Upper lobe of right lung (tissue), 1 donor: ENCODE measurements around the gene FGA. TPM values are rescaled to one million over a fixed set of nuclear protein-coding genes. Genes with fewer than 3 reads are reported as not detected.

Experiments
- ATAC-seq: fragments of 200-7000 bp; cut with Tn5 transposase; one replicate; pipeline ENCODE4 v1.9.1; 2020; ENCODE audit warnings: mild to moderate bottlenecking, moderate library complexity
- DNase-seq: peaks from one replicate; pipeline ENCODE4 v3.0.0-alpha.2; 2020
- H3K27ac ChIP-seq: fragments of 200-600 bp; one replicate; pipeline ENCODE4 v1.8.0; 2022
- H3K27me3 ChIP-seq: fragments of 200-600 bp; one replicate; pipeline ENCODE4 v1.8.0; 2022; ENCODE audit warnings: mild to moderate bottlenecking
- H3K36me3 ChIP-seq: fragments of 200-600 bp; one replicate; pipeline ENCODE4 v1.8.0; 2022
- H3K4me1 ChIP-seq: fragments of 200-600 bp; one replicate; pipeline ENCODE4 v1.8.0; 2022
- H3K4me3 ChIP-seq: fragments of 200-600 bp; one replicate; pipeline ENCODE4 v1.8.0; 2022; ENCODE audit warnings: mild to moderate bottlenecking
- H3K9me3 ChIP-seq: fragments of 200-600 bp; one replicate; pipeline ENCODE4 v1.8.0; 2022
- CTCF ChIP-seq: fragments of 200-600 bp; IDR thresholded peaks from one replicate; pipeline ENCODE4 v1.8.0; 2022; ENCODE audit warnings: antibody characterized with exemption
- intact Hi-C: fragments of 100-400 bp; cut with DNase I; formaldehyde crosslinking; loops from one replicate; pipeline ENCODE4 v1.11.0; 2022
- total RNA-seq: library from RNA; stranded (reverse); fragmentation: NEBNext Ultra II Directional; extraction: Animal tissue kit (Norgen Biotek cat#: 25700); gene quantifications from one replicate; pipeline ENCODE4 v1.2.1, GENCODE V29; 2021
- donor health status: DM: no; HTN: yes; CAD: no; lungs with severe emphysema.

FGA gene
- total RNA-seq, 1 donor from 2014 or later: 39.5 TPM

- H3K4me3 ChIP-seq: no peak overlapping the region
- no peaks in the 10 kb centered on the region for H3K36me3 ChIP-seq
- no peaks in the 10 kb centered on the region for H3K4me1 ChIP-seq
- ATAC-seq (peak; percentile 93), DNase-seq (no peak)
- peak; percentile 51 for TF ChIP-seq CTCF
- intact Hi-C loops: loop anchor here (10.0 kb wide), 1 partner anchor 65 kb away; no protein-coding TSS in a partner anchor
- H3K27ac ChIP-seq: no peak overlapping the region
- H3K9me3 ChIP-seq: no peaks in the 10 kb centered on the region
- no peaks in the 10 kb centered on the region for H3K27me3 ChIP-seq
Measured at GRCh38 chr4:154559494-154560418, 30.8 kb downstream of the FGA start.

GRCh38 chr4:154559141-154559493, 31.4 kb downstream of the FGA start:
- ATAC-seq (peak; percentile 21), DNase-seq (no peak)
- Histone ChIP-seq H3K9me3 (no peaks in the 10 kb centered on the region), H3K27ac (no peak overlapping the region), H3K4me1 (no peaks in the 10 kb centered on the region), H3K36me3 (no peaks in the 10 kb centered on the region), H3K27me3 (no peaks in the 10 kb centered on the region), H3K4me3 (no peak overlapping the region)
- intact Hi-C loops: loop anchor here (10.0 kb wide), 1 partner anchor 66 kb away; no protein-coding TSS in a partner anchor
- no peak for TF ChIP-seq CTCF

DNA sequence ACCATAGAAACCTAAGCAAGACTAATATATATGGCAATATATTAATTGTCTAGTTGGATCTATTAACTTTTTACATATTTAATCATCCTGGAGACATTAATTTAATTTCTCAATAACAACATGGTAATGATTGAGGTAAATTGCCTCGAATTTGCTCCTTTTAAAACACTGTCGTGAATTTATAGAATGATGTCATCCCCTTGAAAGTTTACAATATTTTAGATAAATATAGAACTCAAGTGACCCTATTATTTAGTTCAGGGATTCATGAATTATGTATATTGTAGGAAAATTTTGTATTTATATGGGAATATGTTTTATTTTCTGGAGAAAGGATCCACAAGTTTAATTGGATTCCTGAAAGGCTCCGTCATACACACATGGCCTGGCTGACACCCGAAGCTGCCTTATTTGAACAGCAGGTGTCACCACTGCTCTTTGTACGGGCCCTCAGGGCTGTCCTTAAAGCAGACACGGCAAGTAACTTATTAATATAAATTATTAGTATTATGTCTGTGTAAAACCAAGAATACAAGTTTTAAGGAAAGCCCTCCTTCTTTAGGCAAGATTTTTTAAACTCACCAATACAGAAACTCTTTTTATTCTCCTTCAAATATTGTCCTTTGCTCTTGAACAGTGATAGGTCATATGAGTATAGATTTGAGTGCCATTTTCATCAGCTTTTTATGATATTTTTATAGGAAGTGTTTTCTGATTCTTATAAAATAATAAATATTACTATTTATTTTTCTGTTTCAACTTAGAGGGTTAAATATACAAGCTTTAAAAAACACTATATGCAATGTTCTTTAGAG, 38.5 kb downstream of the FGA start:
- Histone ChIP-seq H3K4me3 (no peak overlapping the region), H3K36me3 (peaks cover 8% of the 10 kb centered on the region), H3K27ac (no peak overlapping the region), H3K9me3 (no peaks in the 10 kb centered on the region), H3K27me3 (no peaks in the 10 kb centered on the region), H3K4me1 (peaks cover 19% of the 10 kb centered on the region)
- intact Hi-C loops: loop anchor here (10.0 kb wide), 1 partner anchor 73 kb away; no protein-coding TSS in a partner anchor
- TF ChIP-seq CTCF: peak; percentile 89
- DNase-seq (peak; percentile 77), ATAC-seq (peak; percentile 83)

DNA sequence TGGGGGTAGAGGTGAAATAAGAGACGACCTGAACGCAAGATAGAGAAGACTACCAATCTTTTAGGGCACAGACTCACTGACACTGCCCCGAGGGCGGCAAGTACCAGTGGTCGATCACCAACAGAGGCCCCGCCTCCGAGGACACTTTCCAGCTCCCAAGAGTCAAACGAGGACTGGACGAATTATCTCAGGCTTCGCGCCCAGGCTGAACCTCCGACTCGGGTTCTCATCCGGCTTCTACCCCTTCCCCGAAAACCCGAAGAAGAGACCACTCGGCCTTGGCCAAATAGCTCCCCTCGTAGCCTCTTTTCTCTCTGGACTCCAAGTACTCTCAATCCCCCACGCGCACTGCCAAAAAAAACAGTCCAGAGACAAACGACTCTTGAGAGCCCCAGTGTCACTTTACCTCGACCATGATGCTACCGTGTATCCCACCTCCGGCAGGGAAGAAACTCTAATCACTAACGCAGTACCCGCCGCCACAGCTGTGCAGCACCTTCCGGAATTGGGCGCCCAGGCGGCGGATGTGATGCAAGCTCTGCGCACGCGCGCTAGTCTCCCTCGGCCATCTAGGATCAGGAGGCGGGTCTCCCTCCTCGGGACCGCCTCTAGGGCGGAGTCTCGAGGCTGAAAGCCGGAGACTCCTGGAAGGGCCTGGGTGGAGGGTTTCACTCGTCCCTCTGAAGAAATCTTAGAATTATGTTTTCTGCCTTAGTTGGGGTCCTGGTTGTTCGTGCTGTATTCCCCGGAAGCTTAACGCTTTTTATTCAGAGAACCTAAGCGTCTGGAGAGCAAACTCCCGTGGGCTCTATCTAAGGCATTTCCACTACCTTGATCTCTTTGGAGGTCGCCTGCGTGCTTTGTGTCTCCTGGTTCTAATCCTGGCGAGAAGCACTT, 40.4 kb downstream of the FGA start, which contains the start of gene PLRG1:
Gene PLRG1 (minus strand): TSS at position 507 of the 897 bp plus-strand sequence. CDS start 92 bp downstream, at position 415.
- intact Hi-C loops: loop anchor here (10.0 kb wide), 1 partner anchor 75 kb away; no protein-coding TSS in a partner anchor
- DNase-seq (peak; percentile 98), ATAC-seq (peak; percentile 99)
- H3K9me3 ChIP-seq: no peaks in the 10 kb centered on the region
- TF ChIP-seq CTCF: peak; percentile 16
- H3K4me3 ChIP-seq: peak within 1 kb of the TSS; percentile 68
- H3K27me3 ChIP-seq: no peaks in the 10 kb centered on the region
- H3K4me1 ChIP-seq: peaks cover 19% of the 10 kb centered on the region
- H3K36me3 ChIP-seq: peaks cover 27% of the 10 kb centered on the region
- H3K27ac ChIP-seq: peak within 1 kb of the TSS; percentile 80

GRCh38 chr4:154545689-154546088, 44.9 kb downstream of the FGA start:
- intact Hi-C loops: no loop called here
- Histone ChIP-seq H3K36me3 (peaks cover 72% of the 10 kb centered on the region), H3K4me1 (peaks cover 15% of the 10 kb centered on the region), H3K27ac (no peak overlapping the region), H3K4me3 (no peak overlapping the region), H3K27me3 (no peaks in the 10 kb centered on the region), H3K9me3 (no peaks in the 10 kb centered on the region)
- ATAC-seq (no peak), DNase-seq (no peak)
- no peak for TF ChIP-seq CTCF
